GM18520 (cell line): ENCODE measurements around the gene NKAIN4.
A peak's percentile ranks its signal among the peaks of the same experiment; 100 is the strongest.

ENCODE experiments used
- ATAC-seq: cut with Tn5 transposase; IDR thresholded peaks from one replicate; pipeline ENCODE4 v1.9.1; 2021; ENCODE audit not compliant: unreplicated experiment

NKAIN4 gene

DNA sequence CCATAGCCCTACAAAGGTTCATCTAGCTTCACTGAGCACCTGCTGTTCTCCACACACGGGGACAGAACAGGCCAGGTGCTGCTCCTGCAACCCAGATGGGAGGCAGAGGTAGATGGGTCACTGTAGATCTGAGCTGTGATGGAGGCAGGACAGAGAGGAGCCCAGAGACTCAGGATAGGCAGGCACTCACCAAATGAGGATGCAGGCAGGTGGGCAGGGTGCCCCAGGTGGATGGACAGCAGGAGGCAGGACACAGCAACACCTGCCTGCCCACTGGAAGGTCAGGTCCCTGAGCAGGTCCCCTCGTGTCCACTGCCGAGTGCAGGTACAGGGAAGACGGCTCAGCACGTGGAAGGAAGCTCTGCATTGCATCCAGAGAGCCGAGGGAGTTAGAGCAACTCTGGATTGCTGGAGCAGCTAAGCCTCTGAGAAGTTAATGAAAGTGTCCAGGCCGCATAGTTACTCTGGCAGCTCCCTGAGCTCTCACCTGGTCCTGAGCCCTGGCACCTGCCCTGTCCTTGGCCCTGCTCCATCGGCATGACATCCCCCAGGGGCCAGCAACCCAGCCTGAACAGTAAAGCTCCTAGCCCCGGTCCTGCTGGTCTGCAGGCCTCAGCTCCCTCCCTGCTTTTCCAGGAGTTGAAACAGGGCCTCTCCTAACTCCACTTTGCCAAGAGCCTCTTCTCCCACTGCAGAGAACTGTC lies 33.4 kb downstream of the NKAIN4 start:
- ATAC-seq: no peak

DNA sequence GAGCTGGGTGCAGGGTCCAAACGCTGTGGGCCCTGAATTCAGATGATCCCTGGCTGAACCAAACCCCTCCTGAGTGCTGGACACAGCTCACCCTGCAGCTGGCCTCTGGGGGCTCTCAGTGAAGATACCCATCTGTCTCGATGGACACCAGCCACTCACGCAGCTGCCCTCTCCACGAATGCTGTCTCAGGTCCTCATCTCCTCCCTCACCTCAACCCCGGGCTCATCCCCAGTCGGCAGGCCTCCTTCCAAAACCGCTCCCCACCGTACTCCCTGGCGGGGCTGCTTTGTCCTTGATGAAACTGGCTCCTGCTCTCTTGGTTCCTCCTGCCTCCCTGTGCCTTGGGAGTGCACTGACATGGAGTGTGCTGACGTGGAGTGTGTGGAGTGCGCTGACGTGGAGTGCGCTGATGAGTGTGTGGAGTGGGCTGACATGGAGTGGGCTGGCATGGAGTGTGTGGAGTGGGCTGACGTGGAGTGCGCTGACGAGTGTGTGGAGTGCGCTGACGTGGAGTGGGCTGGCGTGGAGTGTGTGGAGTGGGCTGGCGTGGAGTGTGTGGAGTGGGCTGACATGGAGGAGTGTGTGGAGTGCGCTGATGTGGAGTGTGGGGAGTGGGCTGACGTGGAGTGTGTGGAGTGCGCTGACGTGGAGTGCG lies 34.3 kb downstream of the NKAIN4 start:
- no peak for ATAC-seq

DNA sequence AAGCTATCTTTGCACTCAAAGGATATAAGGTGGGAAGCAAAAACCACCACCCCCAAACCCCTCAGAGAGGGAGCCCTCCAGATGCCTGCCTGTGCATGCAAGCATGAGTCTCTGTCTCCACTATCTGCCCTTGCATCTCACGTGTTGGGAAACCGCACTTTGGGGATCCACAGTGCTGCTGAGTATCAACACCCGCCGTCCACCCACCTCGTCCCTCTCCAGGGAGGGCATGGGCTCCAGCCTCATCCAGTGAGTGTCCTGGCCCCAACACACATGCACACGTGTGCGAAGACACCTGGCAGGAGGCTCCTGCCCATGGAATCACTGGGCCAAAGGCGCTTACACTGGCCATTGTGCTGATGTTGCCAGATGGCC lies 34.8 kb downstream of the NKAIN4 start:
- no peak for ATAC-seq

DNA sequence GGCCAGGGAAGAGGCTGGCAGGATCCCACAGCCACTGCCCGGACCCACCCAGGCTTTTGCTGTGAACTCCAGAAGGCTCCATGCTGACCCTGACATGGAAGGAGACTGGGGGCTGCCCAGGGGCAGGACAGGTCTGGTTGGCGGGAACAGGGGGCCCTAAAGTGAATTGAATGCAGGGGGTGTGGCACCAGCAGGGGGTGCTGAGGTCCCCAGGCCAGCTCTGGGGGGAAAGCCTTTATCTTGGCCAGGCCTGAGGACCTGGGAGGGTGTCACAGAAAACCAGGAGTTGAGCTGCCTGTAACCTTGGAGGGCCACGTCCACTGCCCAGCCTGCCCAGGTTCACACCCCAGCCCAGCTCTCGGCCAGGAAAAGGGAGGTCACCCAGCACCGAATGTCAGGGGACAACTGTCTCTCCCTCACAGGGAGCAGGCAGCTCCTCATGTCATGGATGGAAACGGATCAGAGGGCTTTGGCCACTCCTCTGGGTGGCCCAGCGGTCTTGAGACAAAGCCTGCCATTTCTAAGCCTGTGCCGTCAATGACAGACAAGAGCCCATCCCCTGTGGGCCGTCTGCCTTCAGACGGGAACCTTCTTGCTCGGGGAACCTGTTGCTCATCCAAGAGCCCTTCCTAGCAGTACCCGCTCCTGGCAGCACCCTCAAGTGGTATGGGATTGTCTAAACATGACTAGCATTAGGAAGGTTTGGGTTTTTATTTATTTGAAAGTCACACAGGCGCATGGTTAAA lies 35.4 kb downstream of the NKAIN4 start:
- ATAC-seq: no peak

DNA sequence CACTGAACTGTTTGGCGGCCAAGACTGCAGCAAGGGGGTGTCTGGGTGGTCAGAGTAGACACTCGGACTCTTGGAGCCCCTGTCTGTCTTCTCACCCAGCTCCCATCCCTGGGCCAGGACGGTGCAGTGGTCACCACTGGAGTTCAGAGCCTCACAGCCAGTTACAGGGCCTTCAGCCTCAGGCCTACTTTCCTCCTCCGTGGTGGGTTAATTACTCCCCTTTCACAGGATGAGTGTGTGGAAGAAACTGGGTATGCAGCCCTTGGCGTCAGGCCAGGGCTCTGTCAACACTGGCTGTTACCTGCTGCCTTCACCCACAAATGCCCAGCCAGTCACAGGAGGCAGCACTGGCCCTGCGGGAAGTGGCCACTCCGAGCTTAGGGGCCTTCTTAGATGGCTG lies 36.6 kb downstream of the NKAIN4 start:
- no peak for ATAC-seq

GRCh38 chr20:63216849-63217471 lies 37.3 kb downstream of the NKAIN4 start:
- ATAC-seq: no peak

- ATAC-seq: peak; percentile 85
Measured at GRCh38 chr20:63216041-63216848, 38.0 kb downstream of the NKAIN4 start, which contains the start of gene YTHDF1. TSS of gene YTHDF1 (minus strand) at chr20:63216131. CDS start at chr20:63215892, 239 bp downstream.

DNA sequence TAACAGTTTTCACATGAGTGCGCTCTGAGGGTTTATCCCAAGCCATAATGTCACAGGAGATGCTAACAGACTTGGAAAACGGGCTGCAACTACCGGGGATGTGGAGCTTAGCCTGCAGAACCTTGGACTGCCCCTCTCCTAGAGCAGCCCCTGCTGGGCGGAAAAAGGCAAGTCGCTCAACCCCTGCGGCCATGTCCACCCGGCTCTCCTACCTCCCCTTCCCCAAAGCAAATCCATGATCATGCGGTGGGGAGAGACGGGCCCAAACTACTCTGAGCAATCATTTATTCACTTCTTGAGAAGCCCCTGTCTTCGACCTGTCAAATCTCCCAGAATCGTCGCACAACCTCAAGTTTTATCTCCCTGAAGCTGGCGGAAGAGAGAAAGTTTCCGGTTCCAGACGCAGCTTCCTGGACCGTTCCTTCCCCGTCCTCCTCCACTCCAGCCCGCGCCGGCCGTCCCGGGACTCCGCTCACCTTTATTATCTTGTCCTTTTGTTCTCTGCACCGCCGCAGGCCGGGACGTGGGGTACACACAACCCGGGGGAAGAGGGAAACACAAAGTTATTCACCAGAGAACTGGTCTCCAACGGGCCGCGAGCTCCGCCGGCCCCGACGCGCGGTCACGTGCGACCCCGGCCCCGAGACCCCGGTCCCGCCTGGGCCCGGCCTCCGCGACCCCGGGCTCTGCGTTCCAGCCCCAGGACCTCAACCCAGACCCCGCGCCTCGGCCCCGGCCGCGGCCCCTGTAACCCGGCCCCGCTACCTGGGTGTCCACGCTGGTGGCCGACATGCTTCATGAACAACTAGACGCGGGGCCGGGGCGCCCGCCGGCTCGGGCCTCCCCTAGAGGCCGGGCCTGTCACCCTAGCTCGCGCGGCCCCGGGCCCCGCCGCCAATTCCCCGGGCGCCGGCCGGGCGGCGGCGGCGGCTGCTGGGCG lies 38.9 kb downstream of the NKAIN4 start:
- ATAC-seq: no peak

- no peak for ATAC-seq
Measured at GRCh38 chr20:63214514-63214913, 39.7 kb downstream of the NKAIN4 start.

GRCh38 chr20:63212792-63213191 lies 41.5 kb downstream of the NKAIN4 start:
- no peak for ATAC-seq

DNA sequence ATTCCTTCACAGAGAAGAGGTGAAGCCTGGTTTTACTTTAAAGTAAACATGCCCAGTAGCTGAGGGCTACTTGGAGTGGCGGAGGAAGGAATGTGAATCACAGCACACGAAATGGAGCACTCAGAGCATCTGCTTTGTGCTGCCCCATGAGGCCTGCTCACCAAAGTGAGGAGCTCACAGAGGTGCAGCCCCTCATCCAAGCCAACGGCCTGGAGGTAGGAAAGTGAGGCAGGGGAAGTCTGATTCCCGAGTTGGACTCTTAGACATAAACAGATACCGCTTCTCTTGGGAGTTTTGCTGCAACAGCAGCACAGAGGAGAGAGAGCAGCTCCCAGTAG lies 41.9 kb downstream of the NKAIN4 start:
- no peak for ATAC-seq

DNA sequence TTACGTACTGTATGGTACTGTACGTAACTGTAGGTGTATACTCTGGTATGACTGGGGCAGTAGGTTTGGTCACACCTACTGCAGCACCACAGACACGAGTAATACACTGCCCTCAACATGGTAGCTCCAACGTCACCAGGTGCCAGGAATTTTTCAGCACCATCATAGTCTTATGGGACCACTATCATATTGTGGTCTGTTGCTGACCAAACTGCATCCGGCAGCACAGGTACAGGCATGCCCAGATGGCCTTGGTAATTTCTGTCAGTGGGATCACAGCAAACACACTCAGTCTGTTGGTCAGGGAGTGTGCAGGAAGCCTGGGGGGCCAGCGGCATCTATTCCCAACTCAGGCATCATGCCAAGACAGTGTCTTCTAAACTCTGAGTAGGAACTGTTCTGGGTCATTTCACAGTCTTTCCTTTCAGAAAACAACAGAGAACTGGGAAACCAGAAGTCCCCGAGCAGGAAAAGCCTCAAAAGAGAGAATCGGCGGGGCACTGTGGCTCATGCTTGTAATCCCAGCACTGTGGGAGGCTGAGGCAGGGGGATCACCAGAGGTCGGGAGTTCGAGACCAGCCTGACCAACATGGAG lies 44.2 kb downstream of the NKAIN4 start:
- ATAC-seq: no peak

DNA sequence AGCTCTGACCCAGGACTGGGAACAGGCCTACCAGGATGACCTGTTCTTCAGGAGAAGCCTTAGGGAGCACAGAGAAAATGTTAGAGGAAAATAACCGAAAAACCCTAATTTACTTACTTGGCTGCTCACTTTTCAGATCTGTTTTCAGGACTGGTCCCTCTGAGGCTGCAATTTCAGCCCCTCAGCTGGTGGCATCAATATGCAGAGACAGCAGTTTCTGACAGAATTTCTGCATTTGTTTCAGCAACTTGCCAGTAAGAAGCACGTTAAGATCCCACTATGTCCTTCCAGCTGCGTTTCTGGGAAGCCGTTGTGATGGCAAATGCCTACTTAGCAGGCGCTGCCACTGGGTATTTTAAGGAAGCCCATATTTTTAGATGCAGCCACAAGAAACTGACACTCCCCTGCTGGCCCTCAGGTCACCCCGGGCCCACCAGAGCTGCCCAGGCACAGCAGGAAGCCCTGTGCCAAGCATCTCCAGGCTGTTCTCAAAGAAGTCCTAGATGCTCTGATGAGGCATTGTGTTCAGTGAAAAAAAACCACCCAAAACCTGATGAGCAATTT lies 45.8 kb downstream of the NKAIN4 start:
- ATAC-seq: no peak

- no peak for ATAC-seq
Measured at GRCh38 chr20:63206878-63207277, 47.4 kb downstream of the NKAIN4 start.

- ATAC-seq: no peak
Measured at GRCh38 chr20:63205896-63206295, 48.4 kb downstream of the NKAIN4 start.

DNA sequence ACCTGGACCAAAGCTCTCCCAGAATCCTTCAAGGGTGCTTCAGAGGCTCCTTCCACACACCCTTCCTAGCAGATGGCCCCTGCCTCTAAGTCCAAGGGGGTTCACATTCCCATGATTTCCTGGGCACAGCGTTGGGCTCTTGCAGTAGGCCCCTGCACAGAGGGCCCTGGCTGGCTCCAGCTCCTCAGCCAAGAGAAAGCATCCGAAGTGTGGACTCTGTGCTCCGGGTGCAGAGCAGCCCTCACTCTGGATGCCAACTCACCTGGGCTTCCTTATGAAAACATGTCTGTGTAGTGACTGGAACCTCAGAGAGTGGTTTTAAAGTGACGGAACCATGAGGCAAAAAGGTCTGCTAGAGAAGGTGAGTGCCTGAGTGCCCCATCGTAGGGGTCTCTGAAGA lies 49.9 kb downstream of the NKAIN4 start:
- ATAC-seq: no peak

- no peak for ATAC-seq
Measured at GRCh38 chr20:63202811-63203526, 51.3 kb downstream of the NKAIN4 start.

DNA sequence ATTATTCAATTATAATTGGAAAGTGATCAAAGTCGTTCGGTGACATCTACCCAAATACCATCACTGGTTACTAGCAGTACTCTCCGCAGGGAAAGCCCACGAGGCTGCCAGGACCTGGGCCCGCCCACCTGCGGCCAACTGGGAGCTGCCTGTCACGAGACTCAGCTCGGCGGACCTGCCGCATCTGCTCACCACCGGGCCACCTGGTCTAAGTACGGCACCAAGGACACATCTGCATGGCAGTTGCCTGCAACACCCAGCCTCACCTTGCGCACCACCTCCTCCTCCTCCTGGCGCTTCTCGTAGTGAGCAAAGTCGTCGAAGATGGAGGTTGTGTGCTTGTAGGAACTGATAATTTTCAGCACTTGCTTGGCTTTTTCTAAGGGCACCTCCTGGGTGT lies 52.2 kb downstream of the NKAIN4 start:
- no peak for ATAC-seq
